ENCODE results near the gene MACO1. TPM values are rescaled to one million over a fixed set of nuclear protein-coding genes. Genes with fewer than 3 reads are reported as not detected.

The MACO1 gene, protein sequence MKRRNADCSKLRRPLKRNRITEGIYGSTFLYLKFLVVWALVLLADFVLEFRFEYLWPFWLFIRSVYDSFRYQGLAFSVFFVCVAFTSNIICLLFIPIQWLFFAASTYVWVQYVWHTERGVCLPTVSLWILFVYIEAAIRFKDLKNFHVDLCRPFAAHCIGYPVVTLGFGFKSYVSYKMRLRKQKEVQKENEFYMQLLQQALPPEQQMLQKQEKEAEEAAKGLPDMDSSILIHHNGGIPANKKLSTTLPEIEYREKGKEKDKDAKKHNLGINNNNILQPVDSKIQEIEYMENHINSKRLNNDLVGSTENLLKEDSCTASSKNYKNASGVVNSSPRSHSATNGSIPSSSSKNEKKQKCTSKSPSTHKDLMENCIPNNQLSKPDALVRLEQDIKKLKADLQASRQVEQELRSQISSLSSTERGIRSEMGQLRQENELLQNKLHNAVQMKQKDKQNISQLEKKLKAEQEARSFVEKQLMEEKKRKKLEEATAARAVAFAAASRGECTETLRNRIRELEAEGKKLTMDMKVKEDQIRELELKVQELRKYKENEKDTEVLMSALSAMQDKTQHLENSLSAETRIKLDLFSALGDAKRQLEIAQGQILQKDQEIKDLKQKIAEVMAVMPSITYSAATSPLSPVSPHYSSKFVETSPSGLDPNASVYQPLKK
- 25.9 and 26.9 TPM in 2 replicates for total RNA-seq

DNA sequence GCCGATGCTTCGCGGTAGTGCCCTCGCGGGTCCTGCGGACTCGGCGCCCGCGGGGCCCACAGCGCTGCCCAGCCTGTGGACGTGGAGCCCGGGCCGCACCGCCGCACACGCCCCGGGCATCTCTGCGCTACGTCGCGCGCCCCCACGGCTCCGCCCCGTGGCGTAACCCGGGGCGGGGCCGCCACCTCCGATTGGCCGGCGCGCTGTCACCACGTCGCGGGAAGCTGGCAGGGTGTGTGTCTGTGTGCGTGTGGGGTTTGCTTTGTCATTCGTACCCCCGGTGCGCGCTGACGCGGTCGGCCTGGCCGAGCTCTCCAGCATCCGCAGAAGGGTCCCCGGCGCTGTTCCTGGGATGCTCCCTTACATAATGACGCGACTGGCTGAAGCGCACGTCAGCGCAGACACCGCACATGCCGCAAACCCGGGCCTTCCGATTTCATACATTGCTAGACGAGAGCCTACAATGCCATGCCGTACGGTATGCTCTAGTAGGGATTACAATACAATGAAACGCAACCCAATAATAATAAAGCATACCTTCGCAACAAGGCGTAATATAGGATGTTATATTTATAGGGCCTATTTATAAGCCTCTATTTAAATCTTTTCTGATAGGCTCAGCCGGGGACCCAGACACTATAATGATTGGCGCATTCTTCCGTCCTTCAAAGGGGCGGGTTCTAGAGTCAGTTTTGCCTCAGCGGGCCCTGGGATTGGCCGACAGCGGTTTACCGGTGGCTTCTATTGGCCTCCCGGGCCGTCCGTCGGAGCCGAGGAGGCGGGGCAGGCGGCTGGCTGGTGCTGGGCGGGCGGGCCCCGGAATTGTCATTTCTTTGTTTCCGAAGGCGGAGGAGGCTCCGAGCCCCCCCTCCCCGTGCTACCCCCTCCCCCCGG, at the start of gene MACO1:
MACO1 (plus strand) TSS at position 825 of the 894 bp plus-strand sequence. CDS start 202 bp downstream, outside the sequence.

DNA sequence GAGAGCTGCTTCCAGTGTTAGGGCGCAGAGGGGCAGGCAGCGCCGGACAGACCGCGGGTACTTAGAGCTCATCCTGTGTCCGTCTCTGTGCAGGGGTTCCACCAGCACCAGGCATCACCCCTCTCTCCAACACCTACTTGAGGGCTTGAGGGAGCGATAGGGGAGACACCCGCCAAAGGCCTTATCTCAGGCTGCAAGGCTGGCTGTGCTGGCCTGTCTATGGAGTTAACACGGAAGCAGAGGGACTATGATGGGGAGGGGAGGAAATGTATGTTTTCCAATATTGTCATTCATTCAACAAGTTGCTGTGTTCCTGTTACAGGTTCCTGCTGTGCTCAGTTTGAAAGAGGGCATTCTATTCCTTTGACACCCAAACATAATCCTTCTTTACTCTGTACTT, 10.0 kb upstream of the MACO1 start, which contains the start of gene RHCE:
RHCE (minus strand) TSS at position 111 of the 400 bp plus-strand sequence; CDS start at position 72, 39 bp downstream.

DNA sequence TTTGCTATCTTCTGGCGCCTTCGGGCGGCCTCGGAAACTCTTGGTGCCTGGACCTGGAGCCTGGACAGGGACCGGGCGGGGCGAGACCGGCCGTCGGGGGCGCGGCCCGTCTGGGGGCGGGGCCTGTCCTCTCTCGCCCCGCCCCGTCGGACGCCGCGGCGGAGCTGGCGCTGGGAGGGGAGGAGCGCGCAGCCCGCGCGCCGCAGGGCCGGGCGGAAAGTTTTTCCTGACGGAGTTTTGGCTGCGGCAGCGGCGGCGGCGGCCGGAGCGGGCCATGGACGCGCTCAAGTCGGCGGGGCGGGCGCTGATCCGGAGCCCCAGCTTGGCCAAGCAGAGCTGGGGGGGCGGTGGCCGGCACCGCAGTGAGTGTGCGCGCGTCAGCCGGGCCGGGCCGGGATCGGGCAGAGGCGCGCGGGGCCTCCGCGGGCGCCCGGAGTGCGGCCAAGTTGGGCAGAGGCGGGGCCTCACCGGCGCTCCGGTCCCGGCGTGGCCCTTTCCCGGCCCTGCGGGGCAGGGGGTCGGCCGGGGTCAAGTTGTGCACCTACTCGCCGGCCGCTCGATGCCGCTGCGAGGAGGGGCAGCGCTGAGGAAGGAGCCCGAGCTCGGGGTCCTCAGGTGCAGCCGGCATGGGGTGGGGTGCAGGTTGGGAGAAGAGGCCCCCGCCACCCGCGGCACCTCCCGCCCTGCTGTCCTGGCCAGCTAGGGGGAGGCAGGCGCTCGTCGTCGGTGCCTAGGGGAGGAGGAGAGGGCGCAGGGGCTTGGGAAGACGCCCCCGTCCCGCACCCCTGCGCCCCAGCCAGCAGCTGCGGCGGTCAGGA, 112.9 kb downstream of the MACO1 start, which contains the start of gene LDLRAP1:
LDLRAP1 (plus strand) TSS at position 182 of the 818 bp plus-strand sequence; CDS start at position 275, 93 bp downstream.

Other genes with a start within 250 kb of the MACO1 start
- 22.3 and 34.9 TPM in 2 replicates for gene SYF2, start 198.4 kb upstream of the MACO1 start, total RNA-seq
- 104 and 234 TPM in 2 replicates for gene RSRP1, start 183.4 kb upstream of the MACO1 start, total RNA-seq
- gene RHD, start 158.4 kb upstream of the MACO1 start, total RNA-seq = not detected in 2 replicates
- 68.3 and 104 TPM in 2 replicates for gene TMEM50A, start 92.6 kb upstream of the MACO1 start, total RNA-seq
- gene RHCE, start 10.1 kb upstream of the MACO1 start, total RNA-seq = 0.87 and 1.2 TPM in 2 replicates
- gene LDLRAP1, start 112.7 kb downstream of the MACO1 start, total RNA-seq = 13.0 and 16.2 TPM in 2 replicates
- gene MAN1C1, start 185.9 kb downstream of the MACO1 start, total RNA-seq = 0.11 and 0.79 TPM in 2 replicates